Stimulated activated CD4-positive, alpha-beta T cell treated with anti-CD3 and anti-CD28 coated beads, Interleukin-15, amount 100 ng/mL, for 48 hours (primary cell): ENCODE data around the gene REP15.
"Not testable (repeated sequence)": the region's sequence is repeated elsewhere in the genome, so short reads cannot be mapped to it uniquely, and the experiment has no call there.

ENCODE experiments used
- DNase-seq, 2 donors: peaks; one replicate each; pipeline ENCODE4 v3.0.0-alpha.2; 2020; ENCODE audit warnings: low read depth in 2 of 2

Gene REP15

GRCh38 chr12:27696293-27696652, at the start of gene REP15:
TSS of gene REP15 (plus strand) at chr12:27696447. CDS start at chr12:27696563, 116 bp downstream.
- DNase-seq: no peak

- DNase-seq: no peak
Observed at GRCh38 chr12:27650011-27650410, 46.2 kb upstream of the REP15 start.

GRCh38 chr12:27651201-27651600, 45.0 kb upstream of the REP15 start:
- DNase-seq: no peak

GRCh38 chr12:27652174-27652763, 44.0 kb upstream of the REP15 start:
- DNase-seq: peak in 1 of 2 donors; percentile 9

GRCh38 chr12:27653661-27654060, 42.6 kb upstream of the REP15 start:
- no peak for DNase-seq

- not testable (repeated sequence) for DNase-seq
Observed at GRCh38 chr12:27655476-27655875, 40.8 kb upstream of the REP15 start.

GRCh38 chr12:27657296-27657695, 39.0 kb upstream of the REP15 start:
- no peak for DNase-seq

GRCh38 chr12:27665704-27666103, 30.5 kb upstream of the REP15 start:
- no peak for DNase-seq

- no peak for DNase-seq
Observed at GRCh38 chr12:27666510-27666909, 29.7 kb upstream of the REP15 start.

- no peak for DNase-seq
Observed at GRCh38 chr12:27667540-27667939, 28.7 kb upstream of the REP15 start.

GRCh38 chr12:27672051-27672450, 24.2 kb upstream of the REP15 start:
- DNase-seq: no peak

- DNase-seq: no peak
Observed at GRCh38 chr12:27672643-27673042, 23.6 kb upstream of the REP15 start.

- DNase-seq: no peak
Observed at GRCh38 chr12:27673101-27673718, 23.0 kb upstream of the REP15 start.

- DNase-seq: no peak
Observed at GRCh38 chr12:27674989-27675388, 21.3 kb upstream of the REP15 start.

- DNase-seq: no peak
Observed at GRCh38 chr12:27680619-27681018, 15.6 kb upstream of the REP15 start.

GRCh38 chr12:27682534-27682933, 13.7 kb upstream of the REP15 start:
- DNase-seq: no peak

- DNase-seq: no peak
Observed at GRCh38 chr12:27685274-27685673, 11.0 kb upstream of the REP15 start.

- no peak for DNase-seq
Observed at GRCh38 chr12:27686147-27686546, 10.1 kb upstream of the REP15 start.

- DNase-seq: no peak
Observed at GRCh38 chr12:27688671-27689070, 7.6 kb upstream of the REP15 start.

GRCh38 chr12:27689558-27690180, 6.6 kb upstream of the REP15 start:
- DNase-seq: no peak

GRCh38 chr12:27693403-27693802, 2.8 kb upstream of the REP15 start:
- no peak for DNase-seq

- DNase-seq: no peak
Observed at GRCh38 chr12:27695556-27696292, 523 bp upstream of the REP15 start.
